GM18873 (cell line): ENCODE results near the gene ARHGEF38.
A peak's percentile ranks its signal among the peaks of the same experiment; 100 is the strongest.

Experiments used
- ATAC-seq: cut with Tn5 transposase; IDR thresholded peaks from one replicate; pipeline ENCODE4 v1.9.1; 2021; ENCODE audit warnings: mild to moderate bottlenecking, moderate library complexity, moderate number of reproducible peaks; ENCODE audit not compliant: unreplicated experiment, low FRiP score

Gene ARHGEF38

GRCh38 chr4:105558277-105558676, 5.9 kb downstream of the ARHGEF38 start:
- ATAC-seq = no peak

- ATAC-seq = no peak
These were observed 8.0 kb downstream of the ARHGEF38 start for GRCh38 chr4:105560421-105560848.

DNA sequence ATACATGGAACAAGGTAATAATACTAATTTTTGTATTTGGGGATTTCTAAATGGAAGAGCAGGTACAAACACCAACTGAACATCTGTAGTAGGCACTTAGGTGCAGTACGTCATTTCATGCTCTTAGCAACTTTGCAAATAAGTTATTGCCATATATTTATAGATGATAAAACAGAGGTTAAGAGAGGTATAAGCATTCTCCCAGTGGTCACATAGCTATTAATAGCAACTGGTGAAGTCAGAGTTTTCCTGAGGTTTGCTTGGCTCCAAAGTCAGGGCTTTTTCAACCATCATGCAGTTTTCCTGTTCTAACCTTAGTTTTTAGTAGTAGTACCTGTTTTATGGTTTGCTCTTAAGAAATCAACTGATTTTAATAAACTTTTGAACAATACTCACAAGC, 10.9 kb downstream of the ARHGEF38 start:
- no peak for ATAC-seq

- ATAC-seq = no peak
These were observed 16.2 kb downstream of the ARHGEF38 start for GRCh38 chr4:105568584-105568983.

- ATAC-seq = no peak
These were observed 16.8 kb downstream of the ARHGEF38 start for GRCh38 chr4:105569057-105569865.

DNA sequence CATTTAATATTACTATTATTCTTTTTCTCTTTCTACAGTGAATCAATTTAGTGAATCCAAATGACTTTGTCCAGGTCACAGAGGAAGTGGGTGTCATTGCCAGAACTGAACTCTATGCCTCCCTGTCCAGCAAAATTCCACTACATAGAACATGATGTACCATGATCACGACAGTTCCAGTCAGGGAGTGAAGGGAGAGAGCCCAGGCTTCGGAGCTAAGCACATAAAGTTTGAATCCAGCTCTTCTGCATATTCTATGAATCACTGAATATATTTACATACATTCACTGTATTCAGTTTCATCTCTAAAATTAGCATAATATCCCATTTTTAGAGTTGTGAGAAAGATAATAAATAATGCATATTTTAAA, 17.4 kb downstream of the ARHGEF38 start:
- no peak for ATAC-seq

- ATAC-seq = peak; percentile 60
These were observed 19.9 kb downstream of the ARHGEF38 start for GRCh38 chr4:105572296-105572695.

DNA sequence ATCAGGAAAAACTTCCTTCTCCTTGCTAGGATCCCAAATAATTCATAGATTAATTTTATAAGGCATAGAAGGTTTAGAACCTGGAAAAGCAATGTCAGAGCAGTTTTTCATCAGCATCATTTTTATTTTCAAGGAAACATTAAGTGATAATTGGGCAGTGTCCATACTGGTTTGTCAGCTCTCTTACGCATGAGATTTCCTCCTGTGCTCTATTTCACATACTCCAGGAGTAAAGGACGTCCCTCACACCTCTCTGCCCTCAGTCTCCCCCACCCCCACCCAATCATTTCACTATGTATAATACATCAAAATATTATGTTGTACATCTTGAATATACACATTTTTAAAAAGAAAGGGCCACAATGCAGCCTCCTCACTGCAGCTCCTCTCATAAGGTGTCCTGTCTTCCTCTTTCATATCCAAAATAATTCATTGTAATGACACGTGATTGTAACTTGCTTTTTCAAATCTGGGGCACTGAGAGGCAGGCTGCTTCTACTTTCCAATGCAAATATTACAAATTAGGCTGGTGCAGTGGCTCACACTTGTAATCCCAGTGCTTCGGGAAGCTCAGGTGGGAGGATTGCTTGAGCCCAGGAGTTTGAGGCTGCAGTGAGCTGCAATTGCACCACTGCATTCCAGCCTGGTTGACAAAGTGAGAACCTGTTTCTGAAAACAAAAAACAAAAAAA, 34.4 kb downstream of the ARHGEF38 start:
- no peak for ATAC-seq

DNA sequence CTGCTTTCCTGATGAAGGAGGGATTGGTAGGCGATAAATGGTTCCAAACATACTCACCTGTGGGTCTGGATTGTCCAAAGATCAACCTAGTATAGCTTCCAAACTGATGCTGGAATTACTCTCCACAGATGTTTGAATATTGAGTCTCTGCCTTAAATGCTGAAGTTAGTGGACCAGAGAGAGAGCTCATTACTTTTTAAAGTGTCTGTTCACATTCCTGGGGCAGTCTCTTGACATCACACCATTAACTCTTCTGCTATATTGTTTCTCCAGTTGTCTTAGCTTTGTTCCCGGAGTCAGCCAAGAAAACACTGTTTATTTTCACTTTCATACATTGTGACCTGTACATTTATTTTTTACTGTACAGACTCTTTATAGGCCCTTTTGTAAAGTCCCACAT, 35.4 kb downstream of the ARHGEF38 start:
- ATAC-seq = no peak

DNA sequence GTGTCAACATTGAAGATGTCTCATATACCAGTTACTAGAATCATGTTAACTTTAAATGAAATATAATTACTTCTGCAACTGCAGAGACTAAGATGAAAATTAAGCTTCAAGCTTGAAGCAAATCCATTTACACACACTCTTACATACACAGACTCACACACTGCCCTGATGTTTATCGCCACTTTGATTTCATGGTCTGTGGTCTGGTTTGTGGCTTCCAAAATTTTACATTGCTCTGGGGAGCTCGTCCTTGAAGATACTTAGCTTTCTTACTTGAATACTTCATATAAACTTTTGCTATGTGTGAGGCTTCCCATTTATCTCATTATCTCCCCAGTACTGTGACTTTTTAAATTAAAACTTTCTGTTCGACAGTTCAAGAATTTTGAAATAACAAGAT, 35.8 kb downstream of the ARHGEF38 start:
- no peak for ATAC-seq

GRCh38 chr4:105591573-105591972, 39.2 kb downstream of the ARHGEF38 start:
- no peak for ATAC-seq

GRCh38 chr4:105594099-105595010, 41.9 kb downstream of the ARHGEF38 start:
- ATAC-seq = peak; percentile 91

- ATAC-seq = no peak
These were observed 44.3 kb downstream of the ARHGEF38 start for GRCh38 chr4:105596684-105597083.

DNA sequence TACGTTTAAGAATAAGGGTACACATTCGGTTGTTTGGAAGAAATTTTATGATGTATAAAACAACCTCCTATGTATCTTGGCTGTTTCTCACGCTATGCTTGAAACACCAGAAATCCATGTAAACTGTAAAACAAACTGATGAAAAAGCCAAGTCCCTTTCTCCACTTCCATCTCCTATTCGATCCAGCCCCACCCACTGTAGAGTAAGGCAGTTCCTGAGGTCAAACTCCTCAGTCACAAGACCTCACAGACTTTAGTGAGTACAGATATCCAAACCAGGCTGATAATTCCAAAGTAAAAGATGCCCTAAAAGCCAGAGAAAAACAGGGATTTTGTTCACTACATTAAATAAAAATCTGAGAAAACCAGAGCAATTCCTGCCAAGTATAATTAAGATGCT, 45.6 kb downstream of the ARHGEF38 start:
- ATAC-seq = no peak

GRCh38 chr4:105598787-105599186, 46.4 kb downstream of the ARHGEF38 start:
- no peak for ATAC-seq

- ATAC-seq = no peak
These were observed 47.1 kb downstream of the ARHGEF38 start for GRCh38 chr4:105599482-105599881.

GRCh38 chr4:105599932-105600655, 47.7 kb downstream of the ARHGEF38 start:
- no peak for ATAC-seq

- no peak for ATAC-seq
These were observed 48.5 kb downstream of the ARHGEF38 start for GRCh38 chr4:105600951-105601350.

DNA sequence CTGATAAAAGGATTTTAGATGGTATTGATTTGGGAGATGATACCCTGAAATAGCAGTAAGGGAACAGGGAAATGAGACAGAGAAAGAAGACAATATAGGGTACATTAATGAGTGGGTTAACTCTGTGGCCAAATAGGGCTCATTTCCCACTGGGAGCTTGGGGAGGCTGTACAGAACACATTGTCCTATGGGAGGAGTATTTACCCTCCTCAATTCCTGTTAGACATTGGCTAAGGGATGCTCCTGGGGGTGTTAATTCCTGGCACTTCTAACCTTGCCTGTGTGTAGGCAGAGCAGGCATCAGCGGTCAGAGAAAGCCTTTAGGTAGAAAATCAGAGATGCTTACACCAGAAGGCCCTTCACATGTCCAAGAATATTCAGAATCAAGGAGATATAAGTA, 49.0 kb downstream of the ARHGEF38 start:
- no peak for ATAC-seq

- no peak for ATAC-seq
These were observed 50.7 kb downstream of the ARHGEF38 start for GRCh38 chr4:105603158-105603557.
